ENCODE results near the gene ZNRD2. TPM values are rescaled to one million over a fixed set of nuclear protein-coding genes. Genes with fewer than 3 reads are reported as not detected.
A peak's percentile ranks its signal among the peaks of the same experiment; 100 is the strongest.

ZNRD2 gene
- total RNA-seq, 1 donor from 2014 or later: 52.6 TPM

DNA sequence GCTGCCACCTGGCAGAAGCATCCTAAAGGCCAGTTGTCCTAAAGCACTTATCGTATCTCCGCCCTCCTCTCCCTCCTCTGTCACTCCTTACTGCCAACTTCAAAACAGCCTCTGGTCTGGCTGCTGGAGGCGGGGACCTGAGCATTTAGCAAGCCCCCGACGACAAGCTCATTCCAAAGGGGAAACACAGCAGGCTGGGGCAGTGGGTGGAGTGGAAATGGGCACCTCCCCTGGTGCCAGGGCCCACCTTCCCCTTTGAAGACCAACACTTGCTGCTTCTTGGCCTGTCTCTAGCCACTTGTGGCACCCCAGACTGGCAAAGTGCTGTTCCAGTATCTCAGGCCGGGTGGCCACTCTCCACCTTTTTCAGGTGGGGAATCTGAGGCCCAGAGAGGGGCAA, 40.1 kb downstream of the ZNRD2 start:
- no peak for DNase-seq (ENCODE audit: low read depth, low spot score)

DNA sequence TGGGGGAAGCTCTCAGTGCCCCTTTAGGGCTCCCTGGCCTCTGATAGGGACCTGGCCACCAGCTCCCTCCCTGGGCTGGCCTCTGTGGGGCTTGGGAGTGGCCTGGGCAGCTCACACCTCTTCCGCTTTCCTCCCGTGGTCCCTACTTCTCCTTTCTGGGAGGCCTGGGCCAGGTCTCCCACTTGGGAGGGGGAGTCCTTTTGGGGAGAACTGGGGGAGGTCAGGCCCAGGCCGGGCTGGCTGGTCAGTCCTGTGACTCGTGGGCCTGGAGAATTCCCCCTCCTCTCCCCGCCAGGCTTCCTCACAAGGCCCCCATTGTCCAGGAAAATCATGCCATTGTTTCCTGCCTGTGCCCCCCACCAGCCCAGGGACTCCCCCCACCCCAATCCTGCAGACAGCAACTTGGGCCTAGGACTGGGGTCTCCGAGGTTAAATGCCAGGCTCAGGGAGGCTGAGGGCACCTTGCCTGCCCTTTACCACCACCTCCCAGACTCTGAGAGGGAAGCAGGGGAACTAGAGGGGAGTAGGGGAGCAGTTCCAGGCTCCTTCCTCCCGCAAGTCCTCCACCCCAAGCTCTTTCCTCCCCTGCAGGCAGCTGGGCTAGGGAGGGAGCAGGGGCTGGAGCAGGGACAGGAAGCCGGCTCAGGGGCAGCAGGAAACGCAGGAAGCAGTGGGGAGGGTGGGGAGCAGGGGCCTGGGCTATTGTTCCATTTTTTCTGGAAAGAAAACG, 40.9 kb downstream of the ZNRD2 start:
- DNase-seq (ENCODE audit: low read depth, low spot score): peak; percentile 84

DNA sequence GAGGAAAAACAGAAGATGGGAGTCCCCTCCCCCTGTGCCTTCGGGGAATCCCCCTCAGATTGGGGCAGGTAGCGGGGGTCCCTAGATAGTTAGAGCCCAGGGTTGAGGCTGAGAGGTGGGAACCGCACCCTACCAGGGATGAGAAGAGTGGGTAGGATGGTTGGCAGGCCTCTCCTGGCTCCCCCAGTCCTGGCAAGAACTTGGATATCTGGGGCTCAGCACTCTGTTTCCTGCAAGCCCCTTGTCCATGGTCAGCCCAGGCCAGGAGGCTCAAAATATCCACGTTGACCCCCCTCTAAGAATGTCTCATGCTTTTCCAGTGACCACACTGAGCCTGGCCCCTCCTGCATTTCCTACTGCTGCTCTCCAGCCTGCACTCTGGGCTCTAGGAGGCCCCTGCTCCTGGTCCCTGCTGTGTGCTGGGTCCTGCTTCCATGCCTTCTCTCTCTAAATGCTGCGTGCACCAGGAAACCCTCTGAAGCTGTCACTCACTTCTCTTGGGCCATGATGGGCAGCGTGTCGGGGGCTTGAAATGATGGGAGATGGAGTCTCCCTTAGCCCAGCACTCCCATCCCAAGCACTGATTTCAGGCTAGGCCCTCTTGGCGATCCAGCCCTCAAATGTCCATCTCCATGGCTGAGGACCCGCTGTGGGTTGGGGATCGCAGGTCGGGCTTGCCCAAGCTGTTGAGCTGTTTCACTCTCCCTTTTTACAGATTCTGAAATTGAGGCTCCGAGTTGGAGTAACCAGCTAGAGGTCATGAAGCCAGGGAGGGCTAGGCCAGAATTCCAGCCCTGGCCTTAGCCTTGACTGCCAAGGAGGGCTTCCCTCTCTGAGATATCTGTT, 41.7 kb downstream of the ZNRD2 start:
- DNase-seq (ENCODE audit: low read depth, low spot score): peak; percentile 59

DNA sequence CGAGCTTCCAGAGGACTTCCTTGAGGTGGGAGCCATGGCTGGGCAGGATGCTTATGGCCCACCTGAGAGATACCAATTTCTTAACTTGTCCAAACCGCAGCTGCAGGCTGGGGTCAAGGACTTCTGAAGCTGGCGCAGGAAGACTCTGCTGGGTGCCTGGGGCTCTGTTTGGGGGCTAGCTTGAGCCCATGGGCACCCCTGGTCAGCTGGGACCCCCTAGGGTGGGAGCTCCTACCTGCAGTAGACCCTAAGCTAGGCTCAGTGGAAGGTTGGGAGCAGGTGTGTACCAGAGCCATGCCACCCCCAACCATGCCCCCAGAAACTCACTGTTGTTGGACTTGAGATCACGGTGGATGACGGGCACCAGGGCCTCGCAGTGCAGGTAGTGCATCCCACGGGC, 42.4 kb downstream of the ZNRD2 start:
- DNase-seq (ENCODE audit: low read depth, low spot score): no peak

DNA sequence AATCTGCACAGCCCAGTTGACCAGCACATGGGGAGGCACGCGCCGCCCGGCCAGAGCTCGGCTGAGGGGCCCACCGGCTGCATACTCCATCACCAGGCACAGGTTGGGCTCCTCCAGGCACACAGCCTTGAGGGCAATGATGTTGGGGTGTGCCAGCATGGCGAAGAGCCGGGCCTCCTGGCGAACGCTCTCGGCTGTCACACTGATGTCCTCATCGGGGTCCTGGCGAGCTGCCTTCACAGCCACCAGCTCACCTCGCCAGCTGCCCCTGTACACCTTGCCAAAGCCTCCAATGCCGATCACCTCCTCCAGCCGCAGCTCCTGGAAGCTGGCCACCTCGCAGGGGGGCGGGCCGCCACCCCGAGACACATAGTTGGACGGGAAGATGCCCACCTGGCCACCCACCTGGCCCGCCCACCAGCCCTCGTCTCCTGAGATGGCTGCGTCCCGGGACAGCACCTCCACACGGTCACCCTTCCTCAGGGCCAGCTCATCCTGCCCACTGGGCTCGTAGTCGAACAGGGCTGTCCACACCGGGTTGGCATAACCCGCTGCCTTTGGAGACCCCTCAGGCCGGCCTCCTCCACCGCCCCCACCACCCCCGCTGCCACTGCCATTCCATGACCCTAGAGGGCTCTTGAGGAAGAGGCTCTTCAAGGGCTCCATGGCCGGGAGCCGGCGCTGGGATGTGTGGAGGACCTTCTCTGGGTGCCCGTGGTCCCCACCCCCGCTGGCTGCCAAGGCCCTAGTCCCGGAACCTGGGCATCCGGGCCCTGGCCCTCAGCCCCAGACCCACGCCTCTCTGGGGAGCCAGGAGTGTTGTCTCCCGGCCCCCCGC, 43.0 kb downstream of the ZNRD2 start:
- no peak for DNase-seq (ENCODE audit: low read depth, low spot score)

DNA sequence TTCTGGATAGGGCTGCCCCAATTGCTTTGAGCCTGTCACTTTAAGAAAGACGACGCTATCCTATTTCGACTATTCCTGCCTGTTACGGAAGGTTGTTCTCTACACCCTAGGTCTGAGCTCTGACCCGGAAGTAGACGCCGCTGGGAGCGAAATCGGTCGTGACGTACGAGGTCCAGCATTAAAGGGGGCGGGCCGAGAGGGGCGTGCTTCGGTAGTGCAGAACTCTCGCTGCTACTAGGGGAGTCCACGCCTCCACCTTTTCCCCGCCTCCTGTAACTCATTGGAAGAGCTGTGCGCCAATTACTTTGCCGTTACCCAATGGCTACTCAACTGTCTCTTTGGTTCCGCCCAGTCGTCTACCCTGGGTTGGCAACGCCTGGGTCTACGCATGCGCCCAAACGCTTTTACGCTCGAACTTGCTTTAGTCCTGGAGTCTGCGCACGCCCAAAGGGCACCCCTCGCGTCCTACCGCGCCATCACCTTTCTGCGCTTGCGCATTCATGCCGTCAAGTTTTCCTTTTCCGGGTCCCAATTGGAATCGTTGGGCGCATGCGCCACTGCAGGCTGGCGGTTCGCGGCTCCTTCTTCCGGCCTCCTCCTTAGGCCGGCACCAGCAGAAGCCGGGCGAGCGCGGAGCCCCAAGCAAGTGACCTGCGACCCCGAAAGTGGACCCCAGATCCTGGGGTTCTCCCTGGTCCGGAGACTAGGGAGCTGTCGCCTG, 45.1 kb downstream of the ZNRD2 start, which contains the start of gene PCNX3:
Gene PCNX3 (plus strand): TSS at position 548 of the 721 bp plus-strand sequence. CDS start 536 bp downstream, outside the sequence.
- peak; percentile 100 for DNase-seq (ENCODE audit: low read depth, low spot score)

DNA sequence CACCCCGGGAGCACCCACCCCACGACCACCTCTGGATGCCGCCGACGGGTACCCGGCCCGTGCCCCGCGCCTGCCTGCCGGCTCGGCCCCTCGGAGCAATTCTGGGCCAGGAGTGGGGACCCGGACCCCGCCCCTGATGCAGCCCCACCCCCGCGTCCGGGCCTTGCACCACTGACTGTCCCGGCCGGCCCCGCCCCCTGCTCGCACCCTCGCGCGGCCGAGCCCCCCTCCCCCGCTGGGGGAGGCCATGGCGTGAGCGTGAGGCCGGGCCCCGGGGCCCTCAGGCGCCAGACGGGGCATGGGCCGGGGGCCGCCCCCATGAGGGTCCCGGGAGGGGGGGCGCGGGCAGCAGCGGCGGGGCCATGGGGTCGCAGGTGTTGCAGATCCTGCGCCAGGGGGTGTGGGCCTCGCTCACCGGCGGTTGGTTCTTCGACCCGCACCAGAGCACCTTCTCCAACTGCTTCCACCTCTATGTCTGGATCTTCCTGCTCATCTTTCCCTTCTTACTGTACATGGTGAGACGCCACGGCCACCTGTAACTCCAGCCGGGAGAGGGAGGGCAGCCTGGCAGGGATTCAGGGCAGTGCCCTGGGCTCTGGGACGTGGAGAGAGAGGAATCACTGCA, 45.8 kb downstream of the ZNRD2 start:
- no peak for DNase-seq (ENCODE audit: low read depth, low spot score)

DNA sequence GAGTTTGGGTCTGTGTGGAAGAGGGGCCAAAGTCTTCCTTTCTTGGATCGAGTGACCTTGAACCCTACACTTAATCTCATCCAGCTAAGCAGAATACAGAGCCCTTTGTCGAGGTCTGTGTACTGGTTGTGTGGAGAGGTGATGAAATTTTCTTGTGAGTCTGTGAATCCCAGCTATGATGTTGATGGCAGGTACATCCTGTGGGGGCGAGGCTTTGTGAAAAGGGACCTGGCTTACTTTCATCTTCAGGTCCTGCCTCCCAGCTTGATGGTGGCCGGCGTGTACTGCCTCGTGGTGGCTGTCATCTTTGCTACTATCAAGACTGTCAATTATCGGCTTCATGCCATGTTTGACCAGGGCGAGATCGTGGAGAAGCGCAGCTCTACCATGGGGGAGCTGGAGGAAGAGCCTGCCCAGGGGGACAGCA, 46.3 kb downstream of the ZNRD2 start:
- no peak for DNase-seq (ENCODE audit: low read depth, low spot score)

DNA sequence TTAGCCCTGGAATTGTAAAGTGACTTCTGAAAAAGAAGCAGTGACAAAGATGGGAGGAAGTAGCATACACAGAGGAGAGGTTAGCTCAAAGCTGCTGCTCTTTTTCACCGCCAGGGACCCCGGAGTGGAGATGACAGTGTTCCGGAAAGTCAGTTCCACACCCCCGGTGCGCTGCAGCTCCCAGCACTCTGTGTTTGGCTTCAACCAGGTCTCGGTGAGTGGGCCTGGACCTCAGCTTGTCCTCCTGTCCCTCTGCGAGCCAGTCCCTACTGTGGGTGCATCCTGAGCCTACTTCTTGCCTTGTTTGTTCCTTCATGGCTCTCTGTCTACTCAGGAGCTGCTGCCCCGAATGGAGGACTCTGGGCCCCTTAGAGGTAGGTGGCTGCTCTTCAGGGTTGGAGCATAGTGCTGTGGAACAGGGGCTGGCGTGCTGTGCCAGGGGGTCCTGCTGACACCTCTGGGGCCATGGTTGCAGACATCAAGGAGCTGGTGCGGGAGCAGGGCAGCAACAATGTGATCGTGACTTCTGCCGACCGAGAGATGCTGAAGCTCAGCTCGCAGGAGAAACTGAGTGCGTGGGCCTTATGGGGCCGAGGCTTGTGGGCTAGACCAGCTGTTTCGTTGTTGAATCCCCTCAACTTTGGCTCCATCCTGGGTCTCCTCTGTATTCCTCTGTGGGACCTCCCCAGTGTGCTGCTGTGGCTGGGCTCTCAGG, 47.0 kb downstream of the ZNRD2 start:
- DNase-seq (ENCODE audit: low read depth, low spot score): no peak

DNA sequence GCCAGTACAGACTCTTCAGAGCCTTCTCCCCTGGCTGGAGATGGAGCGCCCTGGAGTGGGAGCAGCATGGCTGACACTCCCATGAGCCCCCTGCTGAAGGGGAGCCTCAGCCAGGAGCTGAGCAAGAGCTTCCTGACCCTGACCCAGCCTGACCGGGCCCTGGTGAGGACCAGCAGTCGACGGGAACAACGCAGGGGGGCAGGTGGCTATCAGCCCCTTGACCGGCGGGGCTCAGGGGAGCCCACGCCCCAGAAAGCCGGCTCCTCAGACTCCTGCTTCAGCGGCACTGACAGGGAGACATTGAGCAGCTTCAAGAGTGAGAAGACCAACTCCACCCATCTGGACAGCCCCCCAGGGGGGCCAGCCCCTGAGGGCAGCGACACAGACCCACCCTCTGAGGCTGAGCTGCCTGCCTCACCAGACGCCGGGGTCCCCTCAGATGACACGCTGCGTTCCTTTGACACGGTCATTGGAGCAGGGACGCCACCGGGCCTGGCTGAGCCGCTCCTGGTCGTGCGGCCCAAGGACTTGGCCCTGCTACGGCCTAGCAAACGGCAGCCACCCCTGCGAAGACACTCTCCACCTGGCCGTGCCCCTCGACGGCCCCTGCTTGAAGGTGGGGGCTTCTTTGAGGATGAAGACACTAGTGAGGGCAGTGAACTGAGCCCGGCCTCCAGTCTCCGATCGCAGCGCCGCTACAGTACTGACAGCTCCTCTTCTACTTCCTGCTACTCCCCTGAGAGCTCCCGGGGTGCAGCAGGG, 47.9 kb downstream of the ZNRD2 start:
- DNase-seq (ENCODE audit: low read depth, low spot score): no peak

DNA sequence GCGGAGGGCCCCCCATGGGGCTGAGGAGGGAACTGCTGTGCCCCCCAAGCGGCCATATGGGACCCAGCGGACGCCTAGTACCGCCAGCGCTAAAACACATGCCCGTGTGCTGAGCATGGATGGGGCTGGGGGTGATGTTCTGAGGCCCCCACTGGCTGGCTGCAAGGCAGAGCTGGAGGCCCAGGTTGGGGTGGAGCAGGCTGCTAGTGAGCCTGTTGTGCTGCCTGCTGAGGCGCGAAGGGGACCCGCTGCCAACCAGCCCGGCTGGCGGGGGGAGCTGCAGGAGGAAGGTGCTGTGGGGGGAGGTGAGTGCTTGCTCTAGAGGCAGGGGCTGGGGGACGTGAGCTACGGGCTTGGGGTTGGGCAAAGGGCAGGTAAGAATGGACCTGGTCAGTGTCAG, 48.5 kb downstream of the ZNRD2 start:
- no peak for DNase-seq (ENCODE audit: low read depth, low spot score)

DNA sequence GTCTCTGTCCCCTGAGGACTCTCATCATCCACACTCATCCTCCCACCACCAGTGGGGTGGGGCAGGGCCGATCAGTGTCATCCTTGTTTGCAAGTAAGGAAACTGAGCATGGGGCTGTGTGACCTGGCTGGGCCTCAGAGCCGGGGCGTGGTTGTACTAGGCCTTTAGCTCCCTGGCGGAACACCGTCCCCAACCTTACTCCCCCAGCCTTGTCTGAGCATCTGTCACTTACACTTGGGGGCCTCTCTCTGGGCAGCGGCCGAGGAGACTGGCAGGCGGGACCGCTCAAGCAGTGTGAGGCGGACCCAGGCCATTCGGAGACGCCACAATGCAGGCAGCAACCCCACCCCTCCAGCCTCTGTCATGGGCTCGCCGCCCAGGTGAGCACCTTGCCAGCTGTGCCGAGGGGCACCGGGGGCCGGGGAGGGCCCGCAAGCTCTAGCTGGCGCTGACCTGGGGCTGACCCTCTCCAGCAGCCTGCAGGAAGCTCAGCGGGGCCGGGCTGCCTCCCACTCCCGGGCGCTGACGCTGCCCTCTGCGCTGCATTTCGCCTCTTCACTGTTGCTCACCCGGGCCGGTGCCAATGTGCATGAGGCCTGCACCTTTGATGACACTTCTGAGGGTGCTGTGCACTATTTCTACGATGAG, 49.1 kb downstream of the ZNRD2 start:
- DNase-seq (ENCODE audit: low read depth, low spot score): no peak

DNA sequence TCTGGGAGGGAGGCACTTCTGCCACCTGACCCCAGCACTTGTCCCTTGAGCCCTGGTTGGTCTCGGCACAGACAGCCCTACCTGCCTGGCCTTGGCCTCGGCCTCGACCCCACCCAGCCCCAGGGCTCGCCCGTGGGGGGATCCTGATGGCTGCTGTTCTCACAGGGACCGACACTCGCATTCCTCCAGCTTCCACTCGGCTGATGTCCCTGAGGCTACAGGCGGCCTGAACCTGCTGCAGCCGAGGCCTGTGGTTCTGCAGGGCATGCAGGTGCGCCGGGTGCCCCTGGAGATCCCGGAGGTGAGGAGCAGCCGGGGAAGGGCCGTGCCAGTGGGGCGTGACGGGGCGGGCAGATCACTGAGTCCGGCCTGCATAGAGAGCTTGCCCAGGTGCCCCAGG, 50.4 kb downstream of the ZNRD2 start:
- DNase-seq (ENCODE audit: low read depth, low spot score): no peak

DNA sequence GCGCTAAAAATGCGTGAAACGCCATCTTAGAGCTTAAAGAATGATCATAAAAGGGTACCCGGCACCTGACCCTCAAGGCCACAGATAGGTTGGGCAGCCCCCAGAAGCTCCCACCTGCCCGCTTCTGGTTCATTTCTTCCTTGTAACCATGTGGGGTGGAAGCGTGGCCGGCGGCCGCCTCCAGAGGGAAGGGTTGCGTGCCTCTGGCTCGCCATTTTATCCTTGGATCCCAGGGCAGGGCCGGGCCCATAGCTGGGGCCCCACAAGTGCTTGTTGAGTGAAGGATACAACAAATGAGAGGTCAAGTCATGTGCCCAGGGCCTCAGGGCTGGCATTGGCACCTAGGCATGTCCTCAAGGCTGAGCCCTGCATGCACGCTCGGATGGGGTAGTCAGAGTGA, 51.2 kb downstream of the ZNRD2 start:
- DNase-seq (ENCODE audit: low read depth, low spot score): no peak

Other genes with a start within 250 kb of the ZNRD2 start
- gene DPF2, start 236.6 kb upstream of the ZNRD2 start, total RNA-seq: 24.3 and 38.3 TPM in 2 replicates
- 0.32 and 0.33 TPM in 2 replicates for gene TIGD3, start 215.7 kb upstream of the ZNRD2 start, total RNA-seq
- 1.3 and 1.4 TPM in 2 replicates for gene SLC25A45, start 187.8 kb upstream of the ZNRD2 start, total RNA-seq
- gene FRMD8, start 183.8 kb upstream of the ZNRD2 start, total RNA-seq: 78.5 and 80.6 TPM in 2 replicates
- gene NEAT1, start 147.7 kb upstream of the ZNRD2 start, total RNA-seq: 64.8 and 99.3 TPM in 2 replicates
- 4,401 and 5,456 TPM in 2 replicates for gene MALAT1, start 71.4 kb upstream of the ZNRD2 start, total RNA-seq
- gene SCYL1, start 45.4 kb upstream of the ZNRD2 start, total RNA-seq: 60.9 and 77.9 TPM in 2 replicates
- 19.4 and 23.1 TPM in 2 replicates for gene LTBP3, start 12.1 kb upstream of the ZNRD2 start, total RNA-seq
- gene FAM89B, start 2.1 kb downstream of the ZNRD2 start, total RNA-seq: 23.3 and 24.7 TPM in 2 replicates
- gene EHBP1L1, start 5.6 kb downstream of the ZNRD2 start, total RNA-seq: 39.5 and 43.5 TPM in 2 replicates
- 0.04 and 0.13 TPM in 2 replicates for gene KCNK7, start 25.3 kb downstream of the ZNRD2 start, total RNA-seq
- 69.9 and 91.4 TPM in 2 replicates for gene MAP3K11, start 43.7 kb downstream of the ZNRD2 start, total RNA-seq
- 14.3 and 17.7 TPM in 2 replicates for gene PCNX3, start 45.3 kb downstream of the ZNRD2 start, total RNA-seq
- 45.3 and 63.5 TPM in 2 replicates for gene SIPA1, start 67.6 kb downstream of the ZNRD2 start, total RNA-seq
- 20.0 and 22.5 TPM in 2 replicates for gene RELA, start 92.4 kb downstream of the ZNRD2 start, total RNA-seq
- 35.5 and 37.7 TPM in 2 replicates for gene KAT5, start 141.8 kb downstream of the ZNRD2 start, total RNA-seq
- 38.1 and 46.3 TPM in 2 replicates for gene RNASEH2C, start 150.3 kb downstream of the ZNRD2 start, total RNA-seq
- gene AP5B1, start 210.5 kb downstream of the ZNRD2 start, total RNA-seq: 7.6 and 8.6 TPM in 2 replicates
- not detected in 2 replicates for gene OVOL1, start 216.6 kb downstream of the ZNRD2 start, total RNA-seq

All from pulmonary artery endothelial cell (primary cell).